Activated CD4-positive, alpha-beta memory T cell treated with anti-CD3 and anti-CD28 coated beads for 36 hours (primary cell): Measurements from ENCODE around the gene CHD2. TPM values are rescaled to one million over a fixed set of nuclear protein-coding genes. Genes with fewer than 3 reads are reported as not detected.

ENCODE experiments used
- CTCF ChIA-PET: fragments of 350-600 bp; sonication (Branson Sonifier 250); formaldehyde crosslinking; loops from one replicate; lab custom pipeline; 2021; ENCODE audit warnings: antibody characterized with exemption, inconsistent platforms; lab: Charles Lee
- POLR2A ChIA-PET: fragments of 350-600 bp; sonication (Branson Sonifier 250); formaldehyde crosslinking; loops from one replicate; lab custom pipeline; 2021; ENCODE audit warnings: antibody characterized with exemption; lab: Charles Lee
- DNase-seq: peaks from one replicate; pipeline ENCODE4 v3.0.0-alpha.2; 2020
- H3K27ac Mint-ChIP-seq: one replicate; pipeline ENCODE4 v1.8.0; 2021; ENCODE audit warnings: mixed read lengths
- H3K27me3 Mint-ChIP-seq: one replicate; pipeline ENCODE4 v1.8.0; 2021; ENCODE audit warnings: mixed read lengths
- H3K36me3 Mint-ChIP-seq: one replicate; pipeline ENCODE4 v1.8.0; 2021; ENCODE audit warnings: mixed read lengths
- H3K4me1 Mint-ChIP-seq: one replicate; pipeline ENCODE4 v1.8.0; 2021; ENCODE audit warnings: low read depth, mixed read lengths
- H3K4me3 Mint-ChIP-seq: one replicate; pipeline ENCODE4 v1.8.0; 2021; ENCODE audit warnings: mild to moderate bottlenecking, mixed read lengths
- H3K9me3 Mint-ChIP-seq: one replicate; pipeline ENCODE4 v1.8.0; 2021; ENCODE audit warnings: mixed read lengths
- intact Hi-C: fragments of 100-400 bp; cut with micrococcal nuclease; formaldehyde crosslinking; loops from one replicate; pipeline ENCODE4 v1.15.1; 2023
- total RNA-seq, 2 experiments: library from RNA; stranded (reverse); gene quantifications; one replicate each; pipeline ENCODE4 v1.2.3, GENCODE V29; 2021

Gene CHD2
- total RNA-seq, 2 experiments from 2014 or later, result 113 to 121 TPM

DNA sequence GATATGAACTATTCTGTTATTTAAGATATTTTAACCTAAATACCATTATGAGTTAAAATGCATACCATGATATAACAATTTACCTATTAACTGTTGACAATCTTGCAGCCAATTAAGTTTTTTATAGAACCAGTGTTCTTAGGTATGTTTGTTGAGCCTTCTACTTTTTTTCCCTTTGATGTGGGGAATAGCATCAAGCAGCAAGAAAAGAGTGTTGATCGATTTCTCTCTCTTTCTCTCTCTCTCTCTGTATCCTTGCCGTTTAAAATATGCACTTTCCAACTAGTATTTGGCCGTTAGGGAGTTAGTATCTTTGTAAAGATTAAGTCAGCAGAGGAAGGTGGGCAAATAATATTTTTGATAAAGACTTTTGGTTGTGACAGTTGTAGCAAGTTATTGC lies 5.9 kb downstream of the CHD2 start:
- POLR2A ChIA-PET, result interaction anchor here (0.8 to 11.6 kb wide), 8 partner anchors 9 to 97 kb away, joined by 3 to 733 read pairs (median 9); no protein-coding TSS in a partner anchor
- intact Hi-C loops, result loop anchor here (1.0 kb wide), 2 partner anchors 8 to 75 kb away; no protein-coding TSS in a partner anchor
- peak overlapping the region; percentile 97 for H3K4me3 Mint-ChIP-seq
- H3K27me3 Mint-ChIP-seq, result peaks cover 3% of the 10 kb centered on the region
- H3K36me3 Mint-ChIP-seq, result peaks cover 68% of the 10 kb centered on the region
- peak overlapping the region; percentile 100 for H3K27ac Mint-ChIP-seq
- no peaks in the 10 kb centered on the region for H3K9me3 Mint-ChIP-seq
- H3K4me1 Mint-ChIP-seq, result peaks cover 64% of the 10 kb centered on the region
- no peak for DNase-seq
- CTCF ChIA-PET, result interaction anchor here (1.3 to 5.5 kb wide), 5 partner anchors 11 to 102 kb away, joined by 4 to 51 read pairs (median 13); no protein-coding TSS in a partner anchor

DNA sequence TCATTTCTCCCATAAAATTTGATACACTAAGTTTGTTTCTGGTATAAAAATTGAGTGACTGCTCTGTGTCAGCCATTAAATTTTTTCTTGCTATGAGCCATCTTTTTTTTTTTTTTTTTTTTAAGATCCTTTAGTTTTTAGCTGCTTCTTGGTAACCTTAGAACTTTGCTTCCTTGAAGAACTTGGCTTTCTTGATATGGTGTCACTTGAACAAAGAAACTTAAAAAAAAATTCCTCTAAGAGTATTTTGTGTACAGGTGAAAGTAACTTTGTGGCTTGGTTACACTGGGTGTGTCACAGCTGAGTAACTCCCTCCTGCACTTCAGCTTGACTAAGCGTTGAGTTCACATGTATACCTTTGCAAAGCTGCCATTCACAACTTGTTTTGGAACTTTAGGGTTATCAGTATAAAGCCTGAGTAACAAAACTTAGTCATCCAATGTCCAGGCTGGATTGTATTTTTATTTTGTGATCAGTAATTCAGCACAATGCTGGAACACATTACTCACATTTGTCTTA lies 6.5 kb downstream of the CHD2 start:
- DNase-seq, result peak; percentile 76
- Mint-ChIP-seq H3K4me3 (peak overlapping the region; percentile 97), H3K4me1 (peaks cover 70% of the 10 kb centered on the region), H3K36me3 (peaks cover 68% of the 10 kb centered on the region), H3K27ac (peak overlapping the region; percentile 100), H3K27me3 (peaks cover 3% of the 10 kb centered on the region), H3K9me3 (no peaks in the 10 kb centered on the region)
- CTCF ChIA-PET, result interaction anchor here (1.2 to 5.5 kb wide), 8 partner anchors 10 to 112 kb away, joined by 4 to 51 read pairs (median 12); no protein-coding TSS in a partner anchor
- POLR2A ChIA-PET, result interaction anchor here (0.8 to 11.6 kb wide), 9 partner anchors 9 to 98 kb away, joined by 3 to 733 read pairs (median 13); no protein-coding TSS in a partner anchor
- intact Hi-C loops, result loop anchor here (1.0 kb wide), 2 partner anchors 8 to 75 kb away; no protein-coding TSS in a partner anchor

DNA sequence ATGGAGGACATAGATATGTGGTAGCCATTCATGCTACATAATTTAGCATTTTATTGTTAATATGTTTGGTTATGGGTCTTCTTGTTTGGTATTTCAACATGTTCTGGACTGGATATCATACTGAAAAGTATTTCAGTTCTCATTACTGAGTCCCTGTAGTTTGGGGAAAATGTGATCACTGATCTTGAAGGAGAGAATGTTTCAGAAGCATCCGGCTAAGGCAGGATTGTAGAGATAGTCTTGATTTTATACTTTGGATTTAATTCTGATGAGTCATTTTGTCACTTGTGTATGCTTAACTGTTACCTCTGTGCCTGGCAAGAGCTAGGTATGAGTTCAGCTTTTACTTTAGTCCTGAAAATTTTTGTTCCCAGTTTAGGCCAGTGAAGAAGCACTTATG lies 7.1 kb downstream of the CHD2 start:
- Mint-ChIP-seq H3K4me1 (peaks cover 76% of the 10 kb centered on the region), H3K9me3 (no peaks in the 10 kb centered on the region), H3K27me3 (peaks cover 3% of the 10 kb centered on the region), H3K27ac (peak overlapping the region; percentile 100), H3K4me3 (peak overlapping the region; percentile 97), H3K36me3 (peaks cover 70% of the 10 kb centered on the region)
- CTCF ChIA-PET, result interaction anchor here (0.6 to 5.5 kb wide), 13 partner anchors 10 to 111 kb away, joined by 3 to 51 read pairs (median 4); no protein-coding TSS in a partner anchor
- DNase-seq, result no peak
- POLR2A ChIA-PET, result interaction anchor here (0.8 to 11.6 kb wide), 11 partner anchors 8 to 99 kb away, joined by 3 to 733 read pairs (median 10); no protein-coding TSS in a partner anchor
- intact Hi-C loops, result no loop called here

DNA sequence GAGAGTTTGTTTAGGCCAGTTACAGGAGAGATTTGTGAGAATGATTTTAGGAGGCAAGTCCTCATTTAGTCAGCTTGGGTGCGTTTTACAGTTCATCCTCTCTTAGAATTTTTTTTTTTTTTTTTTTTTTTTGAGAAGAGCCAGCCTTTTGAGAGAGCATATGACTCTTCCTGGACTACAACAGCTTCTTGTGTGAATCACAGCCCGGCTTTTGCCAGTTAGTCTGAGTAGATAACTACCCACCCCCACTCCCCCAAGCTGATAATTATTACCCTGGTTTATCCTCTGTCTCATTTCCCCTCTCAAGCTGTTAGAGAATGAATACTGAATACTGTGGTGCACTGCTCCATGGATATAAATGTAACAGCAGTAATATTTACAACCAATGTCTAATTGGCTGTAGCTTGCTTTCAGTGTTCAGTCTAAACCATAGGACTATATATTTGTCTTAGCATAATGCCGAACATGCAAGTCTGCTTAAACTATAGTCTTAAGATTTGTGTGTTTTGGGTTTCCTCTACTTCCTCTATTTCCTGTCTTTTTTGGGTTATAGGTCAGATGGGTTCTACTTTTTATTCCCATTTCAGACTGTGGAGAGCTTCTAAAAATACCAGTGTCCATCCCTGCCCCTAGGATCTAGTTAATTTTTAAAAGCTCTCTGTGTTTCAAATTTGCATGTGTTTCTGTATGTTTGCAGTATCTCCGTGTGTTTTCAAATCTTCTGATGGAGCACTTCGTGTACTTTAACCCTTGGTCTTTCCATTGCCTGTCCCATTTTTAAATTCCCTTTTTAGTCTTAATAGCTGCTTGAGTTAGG lies 8.0 kb downstream of the CHD2 start:
- ChIA-PET CTCF (interaction anchor here (0.6 to 5.5 kb wide), 18 partner anchors 8 to 110 kb away, joined by 3 to 51 read pairs (median 4); partner anchors contain the start of gene CHD2), POLR2A (interaction anchor here (0.8 to 11.6 kb wide), 13 partner anchors 7 to 104 kb away, joined by 3 to 733 read pairs (median 8); partner anchors contain the start of gene CHD2)
- DNase-seq, result peak; percentile 63

DNA sequence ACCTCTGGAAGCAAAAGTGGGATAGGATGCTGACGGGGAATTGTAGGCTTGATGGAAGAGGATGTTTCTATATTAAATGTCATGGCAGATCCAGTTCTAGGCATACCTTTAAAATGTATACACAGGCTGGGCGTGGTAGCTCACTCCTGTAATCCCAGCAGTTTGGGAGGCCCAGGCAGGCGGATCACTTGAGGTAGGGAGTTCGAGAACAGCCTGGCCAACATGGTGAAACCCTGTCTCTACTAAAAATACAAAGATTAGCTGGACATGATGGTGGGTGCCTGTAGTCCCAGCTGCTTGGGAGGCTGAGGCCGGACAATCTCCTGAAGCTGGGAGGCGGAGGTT lies 8.6 kb downstream of the CHD2 start:
- ChIA-PET POLR2A (interaction anchor here (0.8 to 11.6 kb wide), 8 partner anchors 7 to 105 kb away, joined by 3 to 733 read pairs (median 16); partner anchors contain the start of gene CHD2), CTCF (interaction anchor here (0.7 to 5.5 kb wide), 10 partner anchors 9 to 100 kb away, joined by 3 to 51 read pairs (median 4); partner anchors contain the start of gene CHD2)
- Mint-ChIP-seq H3K9me3 (no peaks in the 10 kb centered on the region), H3K27ac (peak overlapping the region; percentile 100), H3K4me3 (peak overlapping the region; percentile 97), H3K4me1 (peaks cover 88% of the 10 kb centered on the region), H3K36me3 (peaks cover 64% of the 10 kb centered on the region), H3K27me3 (peaks cover 3% of the 10 kb centered on the region)
- no peak for DNase-seq
- intact Hi-C loops, result no loop called here

More for the DNA sequence above, 8.0 kb downstream of the CHD2 start:
- Mint-ChIP-seq H3K27me3 (peaks cover 3% of the 10 kb centered on the region), H3K9me3 (no peaks in the 10 kb centered on the region), H3K36me3 (peaks cover 67% of the 10 kb centered on the region), H3K4me1 (peaks cover 84% of the 10 kb centered on the region), H3K27ac (peak overlapping the region; percentile 100), H3K4me3 (peak overlapping the region; percentile 97)
- intact Hi-C loops, result no loop called here

DNA sequence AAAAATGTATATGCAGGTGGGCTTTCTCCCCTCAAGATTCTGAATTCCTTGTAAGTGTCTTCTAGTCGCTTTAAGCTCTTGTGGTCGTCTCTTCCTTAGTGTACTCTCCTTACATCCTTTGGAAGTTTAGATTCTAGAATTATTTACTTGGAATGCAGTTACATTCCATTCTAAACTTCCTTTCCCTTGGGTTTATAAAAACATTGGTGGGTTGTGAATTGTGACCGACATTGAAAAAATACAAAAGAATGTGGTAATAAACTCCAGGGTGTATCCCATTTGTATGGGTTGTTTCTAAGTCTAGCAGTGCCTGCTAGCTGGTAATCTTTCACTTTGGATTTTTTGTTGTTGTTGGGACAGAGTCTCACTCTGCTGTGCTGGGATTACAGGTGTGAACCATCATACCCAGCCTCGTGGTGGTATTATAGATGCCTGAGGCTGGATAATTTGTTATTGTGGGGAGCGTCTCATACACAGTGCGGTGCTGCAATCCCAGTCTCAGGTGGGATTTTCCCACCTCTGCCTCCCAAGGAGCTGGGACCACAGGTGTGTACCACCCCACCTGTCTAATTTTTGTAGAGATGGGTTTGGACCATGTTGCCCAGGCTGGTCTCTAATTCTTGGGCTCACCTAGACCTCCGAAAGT lies 9.1 kb downstream of the CHD2 start:
- POLR2A ChIA-PET, result interaction anchor here (0.8 to 11.6 kb wide), 7 partner anchors 9 to 105 kb away, joined by 3 to 733 read pairs (median 8); partner anchors contain the start of gene CHD2
- peaks cover 91% of the 10 kb centered on the region for H3K4me1 Mint-ChIP-seq
- CTCF ChIA-PET, result interaction anchor here (0.7 to 5.5 kb wide), 6 partner anchors 8 to 101 kb away, joined by 3 to 51 read pairs (median 4); no protein-coding TSS in a partner anchor
- H3K9me3 Mint-ChIP-seq, result no peaks in the 10 kb centered on the region
- DNase-seq, result no peak
- H3K4me3 Mint-ChIP-seq, result peak overlapping the region; percentile 1
- peak overlapping the region; percentile 77 for H3K27ac Mint-ChIP-seq
- no peaks in the 10 kb centered on the region for H3K27me3 Mint-ChIP-seq
- H3K36me3 Mint-ChIP-seq, result peaks cover 60% of the 10 kb centered on the region
- intact Hi-C loops, result no loop called here

DNA sequence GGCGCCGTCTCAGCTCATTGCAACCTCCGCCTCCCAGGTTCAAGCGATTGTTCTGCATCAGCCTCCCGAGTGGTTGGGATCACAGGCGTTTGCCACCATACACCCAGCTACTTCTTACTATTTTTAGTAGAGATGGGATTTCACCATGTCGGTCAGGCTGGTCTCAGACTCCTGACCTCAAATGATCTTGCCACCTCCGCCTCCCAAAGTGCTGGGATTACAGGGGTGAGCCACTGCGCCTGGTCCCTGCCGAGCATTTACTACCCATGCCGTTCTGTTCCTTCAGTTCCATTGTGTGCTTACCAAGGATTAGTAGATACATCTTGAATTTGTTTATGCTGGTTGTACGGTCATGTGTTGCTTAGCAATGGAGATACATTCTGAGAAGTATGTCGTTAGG lies 10.3 kb downstream of the CHD2 start:
- Mint-ChIP-seq H3K4me1 (peaks cover 90% of the 10 kb centered on the region), H3K27me3 (no peaks in the 10 kb centered on the region), H3K27ac (peak overlapping the region; percentile 75), H3K36me3 (peaks cover 49% of the 10 kb centered on the region), H3K4me3 (peak overlapping the region; percentile 40), H3K9me3 (no peaks in the 10 kb centered on the region)
- no peak for DNase-seq
- intact Hi-C loops, result loop anchor here (1.0 kb wide), 1 partner anchor 25 kb away; no protein-coding TSS in a partner anchor
- ChIA-PET POLR2A (interaction anchor here (11.3 to 11.6 kb wide), 2 partner anchors 23 to 102 kb away, joined by 240 to 733 read pairs; no protein-coding TSS in a partner anchor), CTCF (no interaction called here)

DNA sequence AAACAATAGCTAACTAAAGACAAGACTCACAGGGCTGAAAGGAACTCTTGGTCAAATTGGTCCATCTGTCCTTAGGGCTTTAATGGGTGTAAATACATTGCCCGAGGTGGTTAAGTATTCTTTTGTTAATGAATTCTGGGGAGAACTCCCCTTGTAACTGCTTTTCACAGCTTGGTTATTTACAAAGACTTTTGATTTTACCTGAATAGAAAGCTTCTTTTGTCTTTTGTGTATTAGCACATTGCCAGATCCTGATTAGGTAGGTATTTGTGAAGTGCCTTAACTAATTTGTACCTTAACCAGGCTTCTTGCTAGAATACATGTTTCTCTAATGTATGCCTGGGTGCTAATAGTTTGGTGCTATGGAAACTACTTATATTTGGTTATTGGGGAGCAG lies 14.0 kb downstream of the CHD2 start:
- Mint-ChIP-seq H3K27ac (peak overlapping the region; percentile 99), H3K4me3 (peak overlapping the region; percentile 90), H3K27me3 (no peaks in the 10 kb centered on the region), H3K36me3 (peaks cover 47% of the 10 kb centered on the region), H3K9me3 (no peaks in the 10 kb centered on the region), H3K4me1 (peaks cover 81% of the 10 kb centered on the region)
- POLR2A ChIA-PET, result interaction anchor here (1.3 to 6.2 kb wide), 5 partner anchors 9 to 105 kb away, joined by 6 to 72 read pairs (median 47); partner anchors contain the start of gene CHD2
- CTCF ChIA-PET, result interaction anchor here (0.6 to 5.0 kb wide), 8 partner anchors 12 to 200 kb away, joined by 3 to 78 read pairs (median 5); no protein-coding TSS in a partner anchor
- intact Hi-C loops, result loop anchor here (1.0 to 2.0 kb wide), 2 partner anchors 8 to 13 kb away; partner anchors contain the start of gene CHD2
- DNase-seq, result no peak

DNA sequence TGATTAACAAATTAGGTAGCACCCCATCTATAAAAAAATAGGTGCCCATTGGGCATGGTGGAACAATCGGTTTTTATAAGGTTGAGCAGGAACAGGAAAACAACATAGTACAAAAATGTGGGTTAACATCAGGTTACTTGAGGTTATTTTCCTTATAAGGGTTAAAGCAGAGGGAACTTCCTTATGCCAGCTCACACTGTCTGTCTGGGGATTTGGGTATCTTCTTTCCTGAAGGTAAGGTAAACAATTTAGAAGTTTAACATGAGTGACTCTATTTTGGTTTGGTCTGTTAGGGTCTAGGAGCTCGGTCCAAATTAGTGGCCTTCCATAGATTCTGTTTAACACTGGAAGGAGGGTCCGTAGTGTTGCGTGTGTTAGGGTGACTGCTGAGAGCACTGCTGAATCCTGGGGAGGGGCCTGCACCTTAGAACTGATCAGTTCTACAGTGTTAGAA lies 14.7 kb downstream of the CHD2 start:
- intact Hi-C loops, result loop anchor here (1.0 to 2.0 kb wide), 2 partner anchors 8 to 14 kb away; partner anchors contain the start of gene CHD2
- H3K9me3 Mint-ChIP-seq, result no peaks in the 10 kb centered on the region
- peak overlapping the region; percentile 99 for H3K27ac Mint-ChIP-seq
- H3K4me1 Mint-ChIP-seq, result peaks cover 81% of the 10 kb centered on the region
- H3K36me3 Mint-ChIP-seq, result peaks cover 41% of the 10 kb centered on the region
- ChIA-PET POLR2A (interaction anchor here (0.9 to 6.2 kb wide), 8 partner anchors 10 to 106 kb away, joined by 3 to 72 read pairs (median 16); partner anchors contain the start of gene CHD2), CTCF (interaction anchor here (0.6 to 5.5 kb wide), 8 partner anchors 7 to 117 kb away, joined by 3 to 78 read pairs (median 10); partner anchors contain the start of gene CHD2)
- no peaks in the 10 kb centered on the region for H3K27me3 Mint-ChIP-seq
- no peak for DNase-seq
- peak overlapping the region; percentile 90 for H3K4me3 Mint-ChIP-seq

DNA sequence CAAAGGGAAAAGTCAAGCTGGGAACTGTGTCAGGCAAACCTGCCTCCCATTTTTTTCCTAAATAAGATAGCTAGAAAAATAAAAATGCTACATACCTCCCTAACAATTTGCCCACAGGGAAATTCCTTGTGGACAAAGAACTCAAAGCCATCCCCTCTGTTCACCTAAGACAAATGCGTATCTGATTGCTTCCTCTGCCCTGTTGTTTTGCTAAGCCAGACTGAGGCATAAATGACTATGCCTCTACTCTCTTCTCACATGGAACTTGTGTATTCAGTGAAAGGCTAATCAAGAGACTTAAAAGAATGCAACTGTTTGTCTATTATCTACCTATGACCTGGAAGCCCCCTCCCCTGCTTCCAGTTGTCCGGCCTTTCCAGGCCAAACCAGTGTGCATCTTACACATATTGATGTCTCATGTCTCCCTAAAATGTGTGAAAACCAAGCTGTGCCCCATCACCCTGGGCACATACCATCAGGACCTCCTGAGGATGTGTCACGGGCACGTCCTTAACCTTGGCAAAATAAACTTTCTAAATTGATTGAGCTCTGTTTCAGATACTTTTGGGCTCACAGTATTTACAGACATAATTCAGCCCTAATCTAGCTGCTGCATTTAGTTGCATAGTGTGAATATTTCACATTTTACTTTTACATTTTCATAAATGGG lies 15.8 kb downstream of the CHD2 start:
- Mint-ChIP-seq H3K9me3 (no peaks in the 10 kb centered on the region), H3K27me3 (no peaks in the 10 kb centered on the region), H3K36me3 (peaks cover 40% of the 10 kb centered on the region), H3K27ac (peak overlapping the region; percentile 99), H3K4me1 (peaks cover 85% of the 10 kb centered on the region), H3K4me3 (peak overlapping the region; percentile 90)
- POLR2A ChIA-PET, result interaction anchor here (0.9 to 6.2 kb wide), 8 partner anchors 11 to 107 kb away, joined by 3 to 72 read pairs (median 16); partner anchors contain the start of gene CHD2
- intact Hi-C loops, result loop anchor here (2.0 kb wide), 1 partner anchor 15 kb away; the partner anchor contains the start of gene CHD2
- CTCF ChIA-PET, result interaction anchor here (0.6 to 5.5 kb wide), 9 partner anchors 9 to 118 kb away, joined by 3 to 78 read pairs (median 10); partner anchors contain the start of gene CHD2
- DNase-seq, result no peak
